K562 (cell line): ENCODE measurements around the gene ATXN1. TPM values are rescaled to one million over a fixed set of nuclear protein-coding genes. Genes with fewer than 3 reads are reported as not detected.

Experiments
- ATAC-seq: fragments of 200-7000 bp; cut with Tn5 transposase; 3 replicates; pipeline ENCODE4 v1.9.1; 2020; ENCODE audit warnings: moderate library complexity
- BruUV-seq: library from RNA; stranded (reverse); fragments of 400-500 nt; replicated peaks from 2 replicates; lab custom pipeline; 2021; lab: Mats Ljungman, UMichigan
- CTCF ChIA-PET: fragments of 300-600 bp; formaldehyde crosslinking; extraction: SDS; loops from one replicate; lab custom pipeline; 2021; ENCODE audit warnings: low intra/inter-chr PET ratio; lab: Yijun Ruan, JAX
- POLR2A ChIA-PET: fragments of 300-600, 350-650 bp; sonication (Branson Sonifier 250); formaldehyde crosslinking; extraction: SDS; loops from one replicate; lab custom pipeline; 2021; ENCODE audit warnings: antibody characterized with exemption, inconsistent platforms; lab: Yijun Ruan, JAX
- DNase-seq, 4 experiments: peaks; one replicate each; pipeline versions ENCODE4 v3.0.0 to v3.0.0-alpha.2; 2011 to 2018; ENCODE audit warnings: low spot score in 3 of 4, mixed read lengths in 3 of 4; ENCODE audit errors: extremely low read depth in 1 of 4
- FAIRE-seq: peaks from 2 replicates; lab custom pipeline; 2011; peaks lifted over from hg19 to GRCh38; lab: Jason Lieb, UNC
- H2AFZ ChIP-seq: 2 replicates; pipeline ENCODE4 v1.6.0; 2011; ENCODE audit warnings: low read depth, low read length, control low read depth, inconsistent platforms
- H3K27ac ChIP-seq: fragments of 200-600 bp; 3 replicates; pipeline ENCODE4 v1.8.0; 2011; ENCODE audit warnings: low read depth, mild to moderate bottlenecking, control low read depth, inconsistent platforms, low read length, moderate library complexity, mixed read lengths; ENCODE audit errors: extremely low read depth
- H3K27me3 ChIP-seq, 2 experiments: fragments of 300-600 bp in 1 of 2; 2 replicates in 1 of 2; 3 replicates in 1 of 2; pipeline versions ENCODE4 v1.6.0 to v1.8.0; 2011; ENCODE audit warnings: inconsistent platforms in 2 of 2, low read length in 2 of 2, mild to moderate bottlenecking in 1 of 2, mixed read lengths in 1 of 2, moderate library complexity in 1 of 2; ENCODE audit not compliant: control insufficient read depth in 2 of 2, insufficient read depth in 2 of 2
- H3K36me3 ChIP-seq: fragments of 300-600 bp; 3 replicates; pipeline ENCODE4 v1.8.0; 2011; ENCODE audit warnings: mild to moderate bottlenecking, low read length, inconsistent platforms; ENCODE audit not compliant: control insufficient read depth, insufficient read depth
- H3K4me1 ChIP-seq, 2 experiments: fragments of 200-600 bp in 1 of 2; replicated peaks in 1 of 2; 2 replicates in 1 of 2; 3 replicates in 1 of 2; pipeline versions ENCODE4 v1.5.1 to v1.8.0; 2011; ENCODE audit warnings: inconsistent platforms in 2 of 2, low read length in 2 of 2, mild to moderate bottlenecking in 1 of 2, mixed read lengths in 1 of 2, moderate library complexity in 1 of 2; ENCODE audit not compliant: control insufficient read depth in 2 of 2, insufficient read depth in 2 of 2
- H3K4me2 ChIP-seq: 2 replicates; pipeline ENCODE4 v1.6.1; 2011; ENCODE audit warnings: low read length, control low read depth, inconsistent platforms, mixed read lengths; ENCODE audit not compliant: insufficient read depth
- H3K4me3 ChIP-seq: fragments of 200-600 bp; sonication (generic), shearing (Covaris generic); 2 replicates; pipeline ENCODE4 v1.5.1; 2016; ENCODE audit warnings: control low read depth, inconsistent platforms
- H3K79me2 ChIP-seq: fragments of 200-600 bp; 3 replicates; pipeline ENCODE4 v1.8.0; 2011; ENCODE audit warnings: low read length, inconsistent platforms; ENCODE audit not compliant: control insufficient read depth, insufficient read depth
- H3K9ac ChIP-seq, 2 experiments: 2 replicates each; pipeline versions ENCODE4 v1.6.0 to v1.6.1; 2011; ENCODE audit warnings: low read depth in 2 of 2, low read length in 2 of 2, control low read depth in 1 of 2, inconsistent platforms in 1 of 2, mild to moderate bottlenecking in 1 of 2, mixed read lengths in 1 of 2; ENCODE audit not compliant: insufficient read depth in 1 of 2
- H3K9me1 ChIP-seq: one replicate; pipeline ENCODE4 v1.6.0; 2011; ENCODE audit warnings: inconsistent platforms, mild to moderate bottlenecking, low read length, moderate library complexity; ENCODE audit not compliant: control insufficient read depth, insufficient read depth
- H3K9me3 ChIP-seq: replicated peaks from 2 replicates; pipeline ENCODE4 v1.5.1; 2011; ENCODE audit warnings: low read depth, low read length, inconsistent platforms; ENCODE audit not compliant: control insufficient read depth, insufficient read depth
- H4K20me1 ChIP-seq: replicated peaks from 2 replicates; pipeline ENCODE4 v1.6.1; 2011; ENCODE audit warnings: low read length, inconsistent platforms, mixed read lengths; ENCODE audit not compliant: control insufficient read depth, insufficient read depth
- ESRRB ChIP-seq: fragments of 250-450 bp; sonication (Bioruptor Pico); IDR thresholded peaks from 2 replicates; pipeline ENCODE4 v1.5.0; 2020; ENCODE audit warnings: mild to moderate bottlenecking, moderate library complexity, borderline replicate concordance
- SIRT6 ChIP-seq: IDR thresholded peaks from one replicate; pipeline ENCODE4 v1.6.1; 2012; ENCODE audit warnings: low read depth, mild to moderate bottlenecking, control low read depth, inconsistent platforms, low read length, moderate library complexity
- SMAD2 ChIP-seq: fragments of 150-350 bp; IDR thresholded peaks from 2 replicates; pipeline ENCODE4 v1.6.1; 2014; ENCODE audit warnings: low read depth, mild to moderate bottlenecking, low read length
- ZBTB9 ChIP-seq: fragments of 450-650 bp; formaldehyde crosslinking; IDR thresholded peaks from 2 replicates; pipeline ENCODE4 v1.4.0; 2020; ENCODE audit warnings: mild to moderate bottlenecking, moderate library complexity
- ZNF121 ChIP-seq: sonication (generic); formaldehyde crosslinking; conservative IDR thresholded peaks from 2 replicates; pipeline ENCODE4 v1.8.0; 2022; ENCODE audit warnings: missing genetic modification reagents
- WGBS: fragments of 100-300 bp; shearing (Covaris generic); methylation state at CpG from one replicate; pipeline ENCODE4 v1.1.6; 2016; ENCODE audit warnings: low coverage, mixed read lengths; ENCODE audit not compliant: insufficient coverage; ENCODE audit errors: missing lambda C conversion rate; 5-methylcytosine and 5-hydroxymethylcytosine counted together
- in situ Hi-C: fragments of 300-500 bp; cut with MboI; formaldehyde crosslinking; loops from 4 replicates; pipeline ENCODE4 v1.15.0; 2018; ENCODE audit warnings: inconsistent platforms, mixed read lengths
- intact Hi-C: fragments of 100-400 bp; cut with micrococcal nuclease; formaldehyde crosslinking; loops from 2 replicates; pipeline ENCODE4 v1.14.2; 2022
- polyA plus RNA-seq, 8 experiments: library from polyadenylated mRNA; depleted of rRNA in 4 of 8; stranded (reverse) in 5 of 8; unstranded in 3 of 8; fragments of >200 nt; fragmentation: Nextera tagmentation in 2 of 8; fragmentation: Illumina TruSeq in 1 of 8; extraction: Ambion mirVana in 2 of 8; extraction: Trizol in 1 of 8; gene quantifications; 2 replicates each; pipeline versions ENCODE4 v1.2.1 to v1.2.3, GENCODE V29; 2011 to 2014; ENCODE audit warnings: inconsistent platforms in 1 of 8, missing spikeins in 1 of 8
- total RNA-seq, 7 experiments: library from RNA; depleted of rRNA in 6 of 7; stranded (reverse); fragments of >200 nt in 6 of 7; fragmentation: Illumina TruSeq in 2 of 7; extraction: Trizol in 2 of 7; gene quantifications; 2 replicates each; pipeline versions ENCODE4 v1.2.1 to v1.2.3, GENCODE V29; 2011 to 2021; ENCODE audit warnings: low replicate concordance in 1 of 7
- TF ChIP-seq, protein P1 (sequence below): fragments of 250-450 bp; sonication (Bioruptor Pico); IDR thresholded peaks from 2 replicates; pipeline ENCODE4 v1.8.0; 2021; ENCODE audit warnings: moderate library complexity, mild to moderate bottlenecking, inconsistent platforms
- TF ChIP-seq, protein P2 (sequence below): fragments of 450-650 bp; formaldehyde crosslinking; IDR thresholded peaks from 2 replicates; pipeline ENCODE4 v1.4.0; 2020; ENCODE audit warnings: mild to moderate bottlenecking, moderate library complexity
- TF ChIP-seq, protein P3 (sequence below): fragments of 200-800 bp; sonication (Bioruptor generic); IDR thresholded peaks from 2 replicates; pipeline ENCODE4 v1.6.1; 2017; ENCODE audit warnings: missing genetic modification characterization, missing compliant biosample characterization

The ATXN1 gene
- total and polyA plus RNA-seq, 9 of the 15 experiments (the other 6 are each of a cell fraction or from before 2014, with no cell fraction given) = under 0.01 to 1.2 (median 0.58) TPM

DNA sequence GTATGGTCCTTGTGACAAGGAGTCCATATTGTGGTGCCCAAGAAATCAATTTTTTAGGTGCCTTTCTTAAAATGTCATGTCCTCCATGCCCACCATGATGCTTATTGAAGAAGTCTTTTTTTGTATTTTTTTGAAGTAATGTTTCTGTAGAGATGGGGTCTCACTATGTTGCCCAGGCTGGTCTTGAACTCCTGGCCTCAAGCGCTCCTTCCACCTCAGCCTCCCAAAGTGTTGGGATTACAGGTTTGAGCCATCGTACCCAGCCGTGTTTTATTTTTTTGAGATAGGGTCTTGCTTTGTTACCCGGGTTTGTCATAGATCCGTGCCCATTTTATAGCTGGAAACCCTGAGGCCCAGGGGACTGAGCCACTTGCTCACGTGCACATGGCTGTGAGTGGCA lies 238.3 kb downstream of the ATXN1 start:
- WGBS = 2% methylated on average over 6 of the region's 6 CpGs
- CTCF ChIA-PET = no interaction called here
- Histone ChIP-seq H3K9ac (no peak overlapping the region), H3K36me3 (no peaks in the 10 kb centered on the region), H3K9me1 (no peaks in the 10 kb centered on the region), H4K20me1 (no peaks in the 10 kb centered on the region), H3K4me2 (no peak overlapping the region), H2AFZ (no peak overlapping the region), H3K9me3 (no peaks in the 10 kb centered on the region), H3K79me2 (no peaks in the 10 kb centered on the region), H3K4me3 (no peak overlapping the region), H3K27ac (no peak overlapping the region), H3K4me1 (no peaks in the 10 kb centered on the region), H3K27me3 (peaks cover 11 to 27% of the 10 kb centered on the region in 2 experiments; a peak in 3 of 5 replicates)
- no peak for TF ChIP-seq ESRRB (CRISPR knock-in tag)
- TF ChIP-seq ZNF121 (CRISPR knock-in tag) = peak; percentile 12; the same call in 1 of the 2 replicates
- TF ChIP-seq SMAD2 = no peak
- FAIRE-seq = no peak
- no peak for DNase-seq
- POLR2A ChIA-PET = no interaction called here
- ATAC-seq = no peak
- in situ Hi-C loops = no loop called here
- no TSS peak for BruUV-seq
- intact Hi-C loops = no loop called here

DNA sequence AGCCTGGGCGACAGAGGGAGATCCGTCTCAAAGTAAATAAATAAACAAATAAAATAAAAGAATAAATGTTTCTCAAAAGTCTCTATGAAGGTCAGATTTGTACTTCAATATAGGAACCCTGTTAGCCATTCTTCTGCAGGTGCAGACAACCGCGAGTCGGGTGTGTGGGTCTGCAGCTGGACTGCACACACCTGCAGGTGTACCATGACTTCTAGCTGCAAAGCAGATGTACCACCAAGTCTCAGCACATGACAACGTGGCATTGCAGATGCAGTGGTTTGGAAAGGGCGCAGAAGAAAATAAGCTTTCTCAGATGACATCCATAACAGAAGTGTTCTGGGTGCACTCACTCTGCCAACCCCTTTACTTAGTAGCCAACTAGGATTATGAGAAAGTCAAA lies 239.7 kb downstream of the ATXN1 start:
- in situ Hi-C loops = no loop called here

More for the DNA sequence above, 239.7 kb downstream of the ATXN1 start:
- POLR2A ChIA-PET = interaction anchor here (0.6 kb wide), 2 partner anchors 70 to 311 kb away, joined by 3 read pairs; no protein-coding TSS in a partner anchor
- H2AFZ ChIP-seq = no peak overlapping the region
- no peaks in the 10 kb centered on the region for H3K9me1 ChIP-seq
- H3K79me2 ChIP-seq = no peaks in the 10 kb centered on the region
- no peak overlapping the region for H3K4me3 ChIP-seq
- no peak for TF ChIP-seq SIRT6
- TF ChIP-seq, protein P1, sequence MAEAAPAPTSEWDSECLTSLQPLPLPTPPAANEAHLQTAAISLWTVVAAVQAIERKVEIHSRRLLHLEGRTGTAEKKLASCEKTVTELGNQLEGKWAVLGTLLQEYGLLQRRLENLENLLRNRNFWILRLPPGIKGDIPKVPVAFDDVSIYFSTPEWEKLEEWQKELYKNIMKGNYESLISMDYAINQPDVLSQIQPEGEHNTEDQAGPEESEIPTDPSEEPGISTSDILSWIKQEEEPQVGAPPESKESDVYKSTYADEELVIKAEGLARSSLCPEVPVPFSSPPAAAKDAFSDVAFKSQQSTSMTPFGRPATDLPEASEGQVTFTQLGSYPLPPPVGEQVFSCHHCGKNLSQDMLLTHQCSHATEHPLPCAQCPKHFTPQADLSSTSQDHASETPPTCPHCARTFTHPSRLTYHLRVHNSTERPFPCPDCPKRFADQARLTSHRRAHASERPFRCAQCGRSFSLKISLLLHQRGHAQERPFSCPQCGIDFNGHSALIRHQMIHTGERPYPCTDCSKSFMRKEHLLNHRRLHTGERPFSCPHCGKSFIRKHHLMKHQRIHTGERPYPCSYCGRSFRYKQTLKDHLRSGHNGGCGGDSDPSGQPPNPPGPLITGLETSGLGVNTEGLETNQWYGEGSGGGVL (CRISPR knock-in tag) = no peak
- no peak for TF ChIP-seq ZBTB9
- TF ChIP-seq, protein P2, sequence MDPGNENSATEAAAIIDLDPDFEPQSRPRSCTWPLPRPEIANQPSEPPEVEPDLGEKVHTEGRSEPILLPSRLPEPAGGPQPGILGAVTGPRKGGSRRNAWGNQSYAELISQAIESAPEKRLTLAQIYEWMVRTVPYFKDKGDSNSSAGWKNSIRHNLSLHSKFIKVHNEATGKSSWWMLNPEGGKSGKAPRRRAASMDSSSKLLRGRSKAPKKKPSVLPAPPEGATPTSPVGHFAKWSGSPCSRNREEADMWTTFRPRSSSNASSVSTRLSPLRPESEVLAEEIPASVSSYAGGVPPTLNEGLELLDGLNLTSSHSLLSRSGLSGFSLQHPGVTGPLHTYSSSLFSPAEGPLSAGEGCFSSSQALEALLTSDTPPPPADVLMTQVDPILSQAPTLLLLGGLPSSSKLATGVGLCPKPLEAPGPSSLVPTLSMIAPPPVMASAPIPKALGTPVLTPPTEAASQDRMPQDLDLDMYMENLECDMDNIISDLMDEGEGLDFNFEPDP (CRISPR knock-in tag) = no peak
- TF ChIP-seq ZNF121 (CRISPR knock-in tag) = no peak
- TF ChIP-seq, protein P3, sequence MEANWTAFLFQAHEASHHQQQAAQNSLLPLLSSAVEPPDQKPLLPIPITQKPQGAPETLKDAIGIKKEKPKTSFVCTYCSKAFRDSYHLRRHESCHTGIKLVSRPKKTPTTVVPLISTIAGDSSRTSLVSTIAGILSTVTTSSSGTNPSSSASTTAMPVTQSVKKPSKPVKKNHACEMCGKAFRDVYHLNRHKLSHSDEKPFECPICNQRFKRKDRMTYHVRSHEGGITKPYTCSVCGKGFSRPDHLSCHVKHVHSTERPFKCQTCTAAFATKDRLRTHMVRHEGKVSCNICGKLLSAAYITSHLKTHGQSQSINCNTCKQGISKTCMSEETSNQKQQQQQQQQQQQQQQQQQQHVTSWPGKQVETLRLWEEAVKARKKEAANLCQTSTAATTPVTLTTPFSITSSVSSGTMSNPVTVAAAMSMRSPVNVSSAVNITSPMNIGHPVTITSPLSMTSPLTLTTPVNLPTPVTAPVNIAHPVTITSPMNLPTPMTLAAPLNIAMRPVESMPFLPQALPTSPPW (CRISPR knock-in tag) = no peak
- TF ChIP-seq, all 486 proteins: peak for 0
- Histone ChIP-seq H3K27ac (no peak overlapping the region), H3K9ac (no peak overlapping the region), H3K27me3 (peaks cover 10 to 23% of the 10 kb centered on the region in 2 experiments; a peak in 3 of 5 replicates), H3K36me3 (no peaks in the 10 kb centered on the region), H4K20me1 (no peaks in the 10 kb centered on the region), H3K4me1 (no peaks in the 10 kb centered on the region), H3K9me3 (no peaks in the 10 kb centered on the region), H3K4me2 (no peak overlapping the region)
- CTCF ChIA-PET = no interaction called here
- 2% methylated on average over 7 of the region's 7 CpGs for WGBS
- BruUV-seq = no TSS peak
- DNase-seq (no peak), FAIRE-seq (no peak), ATAC-seq (no peak)
- intact Hi-C loops = no loop called here
